ENCODE data around the gene HPGD. TPM values are rescaled to one million over a fixed set of nuclear protein-coding genes. Genes with fewer than 3 reads are reported as not detected.

Gene HPGD
- total RNA-seq (2022; extraction: Qiagen RNA extraction; ENCODE audit: low read depth) = 64.2 to 73.3 TPM (median 70.6 TPM) in 5 replicates

DNA sequence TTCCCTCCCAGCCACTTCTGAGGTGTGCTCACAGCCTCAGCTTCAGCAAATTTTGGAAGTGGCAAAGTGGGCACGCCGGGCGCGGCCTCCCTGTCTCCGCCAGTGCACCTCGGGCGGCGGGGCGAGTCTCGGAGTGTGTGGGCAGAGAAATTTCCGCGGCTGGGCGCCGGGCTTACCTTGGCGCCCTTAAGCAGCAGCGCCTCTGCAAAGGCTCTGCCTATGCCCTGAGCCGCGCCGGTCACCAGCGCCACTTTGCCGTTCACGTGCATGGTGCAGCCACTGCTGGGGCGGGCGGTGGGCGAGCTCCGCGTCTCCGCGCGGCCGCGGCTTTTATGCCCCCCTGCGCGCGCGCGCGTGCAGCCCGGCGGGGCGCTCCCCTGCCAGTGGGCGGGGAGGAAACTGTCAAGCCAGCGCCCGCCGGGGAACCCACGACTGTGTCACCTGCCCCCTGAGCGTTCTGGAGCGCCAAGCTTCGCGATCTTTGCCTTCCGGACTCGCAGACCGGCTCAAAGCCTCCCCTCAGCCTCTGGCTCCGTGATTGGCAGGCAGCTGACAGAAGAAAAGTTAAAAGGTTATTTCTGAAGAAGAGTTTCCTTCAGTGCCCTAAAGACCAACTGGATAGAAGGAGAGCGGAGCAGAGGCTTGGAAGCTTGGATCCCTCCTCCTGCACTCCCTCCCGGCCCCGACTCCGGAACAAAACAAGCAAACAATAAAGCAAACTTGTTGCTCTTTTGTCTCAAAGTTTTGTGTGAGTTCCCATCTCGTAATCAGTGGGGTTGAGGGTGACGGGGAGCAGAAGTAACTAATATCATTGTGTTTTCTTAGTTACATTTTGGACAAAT is at the start of gene HPGD:
TSS of gene HPGD (minus strand) at position 306 of the 842 bp plus-strand sequence. CDS start at position 269, 37 bp downstream.

Other genes with a start within 250 kb of the HPGD start
- 8.0 to 9.9 TPM (median 9.1 TPM) in 5 replicates for gene FBXO8, start 238.8 kb downstream of the HPGD start, total RNA-seq (2022; extraction: Qiagen RNA extraction; ENCODE audit: low read depth)
- gene CEP44, start 238.6 kb downstream of the HPGD start, total RNA-seq (2022; extraction: Qiagen RNA extraction; ENCODE audit: low read depth) = 4.0 to 6.1 TPM (median 5.0 TPM) in 5 replicates